Hepatocyte (in vitro differentiated cells): ENCODE results near the gene HEBP1.

Experiments used
- CTCF ChIP-seq: fragments of 200-600 bp; sonication (generic); IDR thresholded peaks from 2 replicates; pipeline ENCODE4 v1.5.1; 2016; ENCODE audit warnings: antibody characterized with exemption, mild to moderate bottlenecking; ENCODE audit not compliant: poor library complexity
- EZH2phosphoT487 ChIP-seq: fragments of 200-600 bp; sonication (generic); IDR thresholded peaks from one replicate; pipeline ENCODE4 v1.6.1; 2018; ENCODE audit warnings: antibody characterized with exemption, mild to moderate bottlenecking, low read depth, moderate library complexity; ENCODE audit not compliant: unreplicated experiment, severe bottlenecking

GRCh38 chr12:13023811-13024530, 23.9 kb upstream of the HEBP1 start:
- TF ChIP-seq CTCF (peak; percentile 53), EZH2phosphoT487 (no peak)
